B cell (primary cell): ENCODE measurements around the gene PIAS2. TPM values are rescaled to one million over a fixed set of nuclear protein-coding genes. Genes with fewer than 3 reads are reported as not detected.

Experiments used
- ATAC-seq: fragments of 200-7000 bp; cut with Tn5 transposase; one replicate; pipeline ENCODE4 v1.10.0; 2021; ENCODE audit warnings: low read depth, mild to moderate bottlenecking, moderate number of reproducible peaks, moderate library complexity
- CTCF ChIA-PET: fragments of 350-600 bp; sonication (Branson Sonifier 250); formaldehyde crosslinking; loops from one replicate; lab custom pipeline; 2021; ENCODE audit warnings: antibody characterized with exemption, inconsistent platforms; lab: Charles Lee
- POLR2A ChIA-PET: fragments of 350-600 bp; sonication (Branson Sonifier 250); formaldehyde crosslinking; loops from one replicate; lab custom pipeline; 2021; ENCODE audit warnings: antibody characterized with exemption; lab: Charles Lee
- DNase-seq: peaks from one replicate; pipeline ENCODE4 v3.0.0; 2013
- H2AFZ ChIP-seq: 2 replicates; pipeline ENCODE4 v1.6.1; 2012; ENCODE audit warnings: mild to moderate bottlenecking, low read depth, low read length; ENCODE audit not compliant: insufficient read depth, poor library complexity, severe bottlenecking
- H3K27ac ChIP-seq, 2 donors: 1 replicate in 1 of 2; 2 replicates in 1 of 2; pipeline ENCODE4 v1.5.1; 2012 to 2013; ENCODE audit warnings: low read length in 2 of 2, mild to moderate bottlenecking in 2 of 2, moderate library complexity in 1 of 2
- H3K27me3 ChIP-seq, 4 experiments: fragments of 200-600 bp in 1 of 4; sonication (generic) in 1 of 4; replicated peaks in 1 of 4; 1 replicate in 2 of 4; 2 replicates in 2 of 4; pipeline versions ENCODE4 v1.6.1 to v1.7.0; 2013 to 2016; ENCODE audit warnings: low read length in 3 of 4, mild to moderate bottlenecking in 2 of 4, mixed read lengths in 1 of 4, moderate library complexity in 1 of 4; ENCODE audit not compliant: insufficient read depth in 4 of 4, control insufficient read depth in 3 of 4; ENCODE audit errors: control extremely low read depth in 1 of 4
- H3K36me3 ChIP-seq, 2 experiments: replicated peaks in 1 of 2; 1 replicate in 1 of 2; 2 replicates in 1 of 2; pipeline versions ENCODE4 v1.6.1 to v1.7.1; 2013; ENCODE audit warnings: low read length in 1 of 2; ENCODE audit not compliant: insufficient read depth in 2 of 2, control insufficient read depth in 1 of 2; ENCODE audit errors: control extremely low read depth in 1 of 2, extremely low read depth in 1 of 2
- H3K4me1 ChIP-seq, 2 donors: fragments of 200-600 bp in 1 of 2; sonication (generic) in 1 of 2; 1 replicate in 1 of 2; 2 replicates in 1 of 2; pipeline versions ENCODE4 v1.5.1 to v1.6.1; 2013 to 2017; ENCODE audit warnings: low read length in 2 of 2; ENCODE audit not compliant: control insufficient read depth in 2 of 2, insufficient read depth in 2 of 2
- H3K4me2 ChIP-seq: replicated peaks from 2 replicates; pipeline ENCODE3; 2012; ENCODE audit warnings: mild to moderate bottlenecking, low read depth, low read length; ENCODE audit not compliant: poor library complexity, severe bottlenecking
- H3K4me3 ChIP-seq, 5 experiments: fragments of 200-600 bp in 1 of 5; sonication (generic) in 1 of 5; 1 replicate in 3 of 5; 2 replicates in 2 of 5; pipeline versions ENCODE4 v1.5.1 to v1.7.0; 2011 to 2016; ENCODE audit warnings: low read length in 4 of 5, mild to moderate bottlenecking in 4 of 5, low read depth in 2 of 5, control low read depth in 1 of 5, moderate library complexity in 1 of 5; ENCODE audit not compliant: insufficient read depth in 1 of 5; ENCODE audit errors: control extremely low read depth in 1 of 5, extremely low read depth in 1 of 5
- H3K79me2 ChIP-seq: fragments of 200-600 bp; sonication (generic); one replicate; pipeline ENCODE4 v1.6.0; 2016; ENCODE audit warnings: low read length; ENCODE audit not compliant: control insufficient read depth, insufficient read depth
- H3K9ac ChIP-seq: fragments of 200-600 bp; sonication (generic); 2 replicates; pipeline ENCODE4 v1.6.1; 2017; ENCODE audit warnings: mild to moderate bottlenecking, low read length, moderate library complexity
- H3K9me3 ChIP-seq, 3 donors: one replicate each; pipeline versions ENCODE4 v1.6.1 to v1.7.1; 2013; ENCODE audit warnings: low read length in 2 of 3; ENCODE audit not compliant: control insufficient read depth in 2 of 3, insufficient read depth in 1 of 3; ENCODE audit errors: control extremely low read depth in 1 of 3
- H4K20me1 ChIP-seq: 2 replicates; pipeline ENCODE4 v1.6.0; 2012; ENCODE audit warnings: mild to moderate bottlenecking, low read length; ENCODE audit not compliant: insufficient read depth, control insufficient read depth, poor library complexity, severe bottlenecking
- H3K27ac Mint-ChIP-seq: one replicate; pipeline ENCODE4 v1.8.0; 2021; ENCODE audit warnings: mixed read lengths
- H3K27me3 Mint-ChIP-seq: one replicate; pipeline ENCODE4 v1.8.0; 2021; ENCODE audit warnings: mixed read lengths
- H3K4me1 Mint-ChIP-seq: one replicate; pipeline ENCODE4 v1.8.0; 2021; ENCODE audit warnings: mixed read lengths
- H3K4me3 Mint-ChIP-seq: one replicate; pipeline ENCODE4 v1.8.0; 2021; ENCODE audit warnings: mixed read lengths
- H3K9me3 Mint-ChIP-seq: one replicate; pipeline ENCODE4 v1.8.0; 2022; ENCODE audit warnings: mixed read lengths; ENCODE audit not compliant: insufficient read depth
- EZH2 ChIP-seq: IDR thresholded peaks from 2 replicates; pipeline ENCODE4 v1.6.1; 2012; ENCODE audit warnings: borderline replicate concordance, low read depth, mild to moderate bottlenecking, moderate library complexity, low read length; ENCODE audit not compliant: insufficient read depth, poor library complexity, severe bottlenecking
- WGBS: methylation state at CpG from one replicate; pipeline ENCODE4 v1.1.5; 2013; ENCODE audit warnings: missing lambda C conversion rate; ENCODE audit not compliant: insufficient coverage; 5-methylcytosine and 5-hydroxymethylcytosine counted together
- intact Hi-C: fragments of 100-400 bp; cut with micrococcal nuclease; formaldehyde crosslinking; loops from one replicate; pipeline ENCODE4 v1.10.0; 2022
- polyA plus RNA-seq: library from polyadenylated mRNA; depleted of rRNA; stranded (reverse); fragments of >200 nt; gene quantifications from 2 replicates; pipeline ENCODE4 v1.2.3, GENCODE V29; 2012
- total RNA-seq, 2 donors: library from RNA; stranded (reverse); fragments of 120-200 nt in 1 of 2; gene quantifications; 1 replicate in 1 of 2; 2 replicates in 1 of 2; pipeline versions ENCODE4 v1.2.3 to v1.2.4, GENCODE V29; 2013 to 2022
- TF ChIP-seq, protein P1 (sequence below): fragments of 200-600 bp; IDR thresholded peaks from one replicate; pipeline ENCODE4 v1.8.0; 2022; ENCODE audit warnings: antibody characterized with exemption, mild to moderate bottlenecking

Gene PIAS2
- total and polyA plus RNA-seq, 2 donors (not counting 1 experiment from before 2014, with no cell fraction given), result 7.3 to 51.1 TPM

- Histone ChIP-seq H4K20me1 (no peaks in the 10 kb centered on the region), H3K4me1 (no peaks in the 10 kb centered on the region), H3K9me3 (peaks cover 5 to 22% (median 17%) of the 10 kb centered on the region in 3 donors), H3K27me3 (no peaks in the 10 kb centered on the region), H2AFZ (no peak overlapping the region), H3K27ac (no peak overlapping the region), H3K36me3 (peaks cover 4 to 5% of the 10 kb centered on the region in 2 experiments), H3K9ac (no peak overlapping the region), H3K4me2 (no peak overlapping the region), H3K79me2 (peaks cover 5% of the 10 kb centered on the region), H3K4me3 (no peak overlapping the region)
- ATAC-seq (no peak), DNase-seq (no peak)
- CTCF ChIA-PET, result no interaction called here
- TF ChIP-seq, protein P1, sequence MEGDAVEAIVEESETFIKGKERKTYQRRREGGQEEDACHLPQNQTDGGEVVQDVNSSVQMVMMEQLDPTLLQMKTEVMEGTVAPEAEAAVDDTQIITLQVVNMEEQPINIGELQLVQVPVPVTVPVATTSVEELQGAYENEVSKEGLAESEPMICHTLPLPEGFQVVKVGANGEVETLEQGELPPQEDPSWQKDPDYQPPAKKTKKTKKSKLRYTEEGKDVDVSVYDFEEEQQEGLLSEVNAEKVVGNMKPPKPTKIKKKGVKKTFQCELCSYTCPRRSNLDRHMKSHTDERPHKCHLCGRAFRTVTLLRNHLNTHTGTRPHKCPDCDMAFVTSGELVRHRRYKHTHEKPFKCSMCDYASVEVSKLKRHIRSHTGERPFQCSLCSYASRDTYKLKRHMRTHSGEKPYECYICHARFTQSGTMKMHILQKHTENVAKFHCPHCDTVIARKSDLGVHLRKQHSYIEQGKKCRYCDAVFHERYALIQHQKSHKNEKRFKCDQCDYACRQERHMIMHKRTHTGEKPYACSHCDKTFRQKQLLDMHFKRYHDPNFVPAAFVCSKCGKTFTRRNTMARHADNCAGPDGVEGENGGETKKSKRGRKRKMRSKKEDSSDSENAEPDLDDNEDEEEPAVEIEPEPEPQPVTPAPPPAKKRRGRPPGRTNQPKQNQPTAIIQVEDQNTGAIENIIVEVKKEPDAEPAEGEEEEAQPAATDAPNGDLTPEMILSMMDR, result no peak
- no peak for TF ChIP-seq EZH2
- Mint-ChIP-seq H3K27me3 (no peaks in the 10 kb centered on the region), H3K27ac (no peak overlapping the region), H3K4me3 (no peak overlapping the region), H3K4me1 (peaks cover 5% of the 10 kb centered on the region), H3K9me3 (peaks cover 23% of the 10 kb centered on the region)
- POLR2A ChIA-PET, result interaction anchor here (0.6 kb wide), 1 partner anchor 9 kb away, joined by 7 read pairs; no protein-coding TSS in a partner anchor
- whole genome bisulfite sequencing, result 100% methylated on average over 10 of the region's 11 CpGs
- intact Hi-C loops, result no loop called here
Observed at GRCh38 chr18:46868169-46868921, 49.0 kb downstream of the PIAS2 start.

- intact Hi-C loops, result no loop called here
- H3K9me3 ChIP-seq, result peaks cover 5 to 22% (median 17%) of the 10 kb centered on the region in 3 donors
- DNase-seq (no peak), ATAC-seq (no peak)
- H3K9ac ChIP-seq, result no peak overlapping the region
- Mint-ChIP-seq H3K27me3 (no peaks in the 10 kb centered on the region), H3K4me1 (peaks cover 5% of the 10 kb centered on the region), H3K9me3 (peaks cover 20% of the 10 kb centered on the region), H3K27ac (no peak overlapping the region), H3K4me3 (no peak overlapping the region)
- H3K4me2 ChIP-seq, result no peak overlapping the region
- no peak overlapping the region for H3K27ac ChIP-seq
- no peak overlapping the region for H2AFZ ChIP-seq
- ChIA-PET CTCF (no interaction called here), POLR2A (no interaction called here)
- no peaks in the 10 kb centered on the region for H3K27me3 ChIP-seq
- TF ChIP-seq, protein P1, result no peak
- no peak for TF ChIP-seq EZH2
- no peak overlapping the region for H3K4me3 ChIP-seq
- no peaks in the 10 kb centered on the region for H3K4me1 ChIP-seq
- H3K79me2 ChIP-seq, result peaks cover 5% of the 10 kb centered on the region
- H4K20me1 ChIP-seq, result no peaks in the 10 kb centered on the region
- peaks cover 4 to 5% of the 10 kb centered on the region in 2 experiments for H3K36me3 ChIP-seq
Observed at GRCh38 chr18:46867367-46868143, 49.8 kb downstream of the PIAS2 start.
